Activated naive CD8-positive, alpha-beta T cell treated with anti-CD3 and anti-CD28 coated beads, Interleukin-2, amount 50 U/mL, for 24 hours (primary cell): Measurements from ENCODE around the gene CCR4.
"Not testable (repeated sequence)": the region's sequence is repeated elsewhere in the genome, so short reads cannot be mapped to it uniquely, and the experiment has no call there.

Source experiments
- ATAC-seq: fragments of 150-1000 bp; cut with Tn5 transposase; one replicate; pipeline ENCODE4 v1.10.0; 2021
- DNase-seq: peaks from one replicate; pipeline ENCODE4 v3.0.0; 2021
- H3K27ac Mint-ChIP-seq: one replicate; pipeline ENCODE4 v1.8.0; 2021; ENCODE audit warnings: mild to moderate bottlenecking, mixed read lengths
- H3K27me3 Mint-ChIP-seq: one replicate; pipeline ENCODE4 v1.8.0; 2021; ENCODE audit warnings: mixed read lengths
- H3K36me3 Mint-ChIP-seq: one replicate; pipeline ENCODE4 v1.8.0; 2021; ENCODE audit warnings: low read depth, mixed read lengths
- H3K4me1 Mint-ChIP-seq: one replicate; pipeline ENCODE4 v1.8.0; 2021; ENCODE audit warnings: mixed read lengths
- H3K4me3 Mint-ChIP-seq: one replicate; pipeline ENCODE4 v1.8.0; 2021; ENCODE audit warnings: mild to moderate bottlenecking, moderate library complexity, mixed read lengths
- H3K9me3 Mint-ChIP-seq: one replicate; pipeline ENCODE4 v1.8.0; 2021; ENCODE audit warnings: mixed read lengths

The CCR4 gene

GRCh38 chr3:32945136-32945535 is 6.3 kb upstream of the CCR4 start:
- peaks cover 20% of the 10 kb centered on the region for H3K4me1 Mint-ChIP-seq
- H3K27ac Mint-ChIP-seq: no peak overlapping the region
- no peak for ATAC-seq
- no peaks in the 10 kb centered on the region for H3K36me3 Mint-ChIP-seq
- H3K27me3 Mint-ChIP-seq: peaks cover 3% of the 10 kb centered on the region
- no peaks in the 10 kb centered on the region for H3K9me3 Mint-ChIP-seq
- DNase-seq: no peak
- H3K4me3 Mint-ChIP-seq: no peak overlapping the region

- H3K4me3 Mint-ChIP-seq, H3K27ac Mint-ChIP-seq, DNase-seq, H3K27me3 Mint-ChIP-seq, H3K9me3 Mint-ChIP-seq, H3K36me3 Mint-ChIP-seq, ATAC-seq: not testable (repeated sequence)
- peaks cover 25% of the 10 kb centered on the region for H3K4me1 Mint-ChIP-seq
Observed at GRCh38 chr3:32945598-32945997, 5.8 kb upstream of the CCR4 start.

- DNase-seq (no peak), ATAC-seq (peak; percentile 9)
- H3K9me3 Mint-ChIP-seq: no peaks in the 10 kb centered on the region
- H3K4me1 Mint-ChIP-seq: peaks cover 38% of the 10 kb centered on the region
- no peak overlapping the region for H3K4me3 Mint-ChIP-seq
- peaks cover 3% of the 10 kb centered on the region for H3K27me3 Mint-ChIP-seq
- H3K27ac Mint-ChIP-seq: no peak overlapping the region
- H3K36me3 Mint-ChIP-seq: no peaks in the 10 kb centered on the region
Observed at GRCh38 chr3:32946973-32947788, 4.3 kb upstream of the CCR4 start.

GRCh38 chr3:32947789-32948238 is 3.6 kb upstream of the CCR4 start:
- H3K4me1 Mint-ChIP-seq: peaks cover 43% of the 10 kb centered on the region
- DNase-seq: peak; percentile 96
- no peaks in the 10 kb centered on the region for H3K36me3 Mint-ChIP-seq
- H3K27me3 Mint-ChIP-seq: peaks cover 3% of the 10 kb centered on the region
- peak; percentile 93 for ATAC-seq
- peak overlapping the region; percentile 54 for H3K27ac Mint-ChIP-seq
- no peaks in the 10 kb centered on the region for H3K9me3 Mint-ChIP-seq
- H3K4me3 Mint-ChIP-seq: no peak overlapping the region

GRCh38 chr3:32948625-32949445 is 2.6 kb upstream of the CCR4 start:
- DNase-seq: no peak
- Mint-ChIP-seq H3K27me3 (peaks cover 3% of the 10 kb centered on the region), H3K36me3 (peaks cover 1% of the 10 kb centered on the region), H3K9me3 (no peaks in the 10 kb centered on the region), H3K27ac (no peak overlapping the region), H3K4me1 (peaks cover 49% of the 10 kb centered on the region), H3K4me3 (no peak overlapping the region)
- no peak for ATAC-seq

GRCh38 chr3:32950516-32950915 is 928 bp upstream of the CCR4 start:
- Mint-ChIP-seq H3K9me3 (no peaks in the 10 kb centered on the region), H3K4me3 (no peak overlapping the region), H3K27me3 (peaks cover 3% of the 10 kb centered on the region), H3K27ac (peak overlapping the region; percentile 69), H3K36me3 (peaks cover 10% of the 10 kb centered on the region), H3K4me1 (peaks cover 55% of the 10 kb centered on the region)
- ATAC-seq: no peak
- DNase-seq: no peak

GRCh38 chr3:32952369-32953077 is 1.1 kb downstream of the CCR4 start:
- H3K4me1 Mint-ChIP-seq: peaks cover 56% of the 10 kb centered on the region
- H3K36me3 Mint-ChIP-seq: peaks cover 12% of the 10 kb centered on the region
- ATAC-seq (no peak), DNase-seq (no peak)
- H3K27me3 Mint-ChIP-seq: peaks cover 5% of the 10 kb centered on the region
- no peaks in the 10 kb centered on the region for H3K9me3 Mint-ChIP-seq
- peak overlapping the region; percentile 79 for H3K4me3 Mint-ChIP-seq
- H3K27ac Mint-ChIP-seq: peak overlapping the region; percentile 72

- Mint-ChIP-seq H3K27ac (peak overlapping the region; percentile 37), H3K4me3 (peak overlapping the region; percentile 79), H3K4me1 (peaks cover 48% of the 10 kb centered on the region), H3K36me3 (peaks cover 12% of the 10 kb centered on the region), H3K9me3 (no peaks in the 10 kb centered on the region), H3K27me3 (peaks cover 2% of the 10 kb centered on the region)
- no peak for DNase-seq
- no peak for ATAC-seq
Observed at GRCh38 chr3:32954506-32954905, 3.1 kb downstream of the CCR4 start.

GRCh38 chr3:32956750-32957570 is 5.5 kb downstream of the CCR4 start:
- Mint-ChIP-seq H3K27me3 (peaks cover 2% of the 10 kb centered on the region), H3K36me3 (peaks cover 12% of the 10 kb centered on the region), H3K4me1 (peaks cover 55% of the 10 kb centered on the region), H3K4me3 (no peak overlapping the region), H3K27ac (peak overlapping the region; percentile 54), H3K9me3 (no peaks in the 10 kb centered on the region)
- ATAC-seq: no peak
- DNase-seq: no peak

GRCh38 chr3:32958509-32958908 is 7.1 kb downstream of the CCR4 start:
- Mint-ChIP-seq H3K36me3 (peaks cover 12% of the 10 kb centered on the region), H3K4me3 (no peak overlapping the region), H3K27me3 (peaks cover 2% of the 10 kb centered on the region), H3K27ac (peak overlapping the region; percentile 30), H3K9me3 (no peaks in the 10 kb centered on the region), H3K4me1 (peaks cover 51% of the 10 kb centered on the region)
- DNase-seq: no peak
- no peak for ATAC-seq

- peaks cover 7% of the 10 kb centered on the region for H3K9me3 Mint-ChIP-seq
- peaks cover 56% of the 10 kb centered on the region for H3K4me1 Mint-ChIP-seq
- peaks cover 13% of the 10 kb centered on the region for H3K36me3 Mint-ChIP-seq
- DNase-seq: no peak
- no peak overlapping the region for H3K4me3 Mint-ChIP-seq
- ATAC-seq: peak; percentile 44
- peaks cover 2% of the 10 kb centered on the region for H3K27me3 Mint-ChIP-seq
- H3K27ac Mint-ChIP-seq: peak overlapping the region; percentile 26
Observed at GRCh38 chr3:32959371-32959770, 7.9 kb downstream of the CCR4 start.

GRCh38 chr3:32960404-32961170 is 9.1 kb downstream of the CCR4 start:
- no peak for DNase-seq
- Mint-ChIP-seq H3K4me1 (peaks cover 56% of the 10 kb centered on the region), H3K27me3 (peaks cover 2% of the 10 kb centered on the region), H3K27ac (peak overlapping the region; percentile 77), H3K36me3 (peaks cover 18% of the 10 kb centered on the region), H3K4me3 (peak overlapping the region; percentile 21), H3K9me3 (peaks cover 16% of the 10 kb centered on the region)
- peak; percentile 70 for ATAC-seq

- no peak for DNase-seq
- Mint-ChIP-seq H3K27ac (peak overlapping the region; percentile 77), H3K9me3 (peaks cover 20% of the 10 kb centered on the region), H3K27me3 (peaks cover 2% of the 10 kb centered on the region), H3K4me3 (peak overlapping the region; percentile 21), H3K4me1 (peaks cover 56% of the 10 kb centered on the region), H3K36me3 (peaks cover 23% of the 10 kb centered on the region)
- peak; percentile 57 for ATAC-seq
Observed at GRCh38 chr3:32961189-32961715, 9.8 kb downstream of the CCR4 start.
